GM06990 (cell line): ENCODE measurements around the gene EXOC2.

Source experiments
- DNase-seq: peaks from one replicate; pipeline ENCODE4 v3.0.0-alpha.2; 2011; ENCODE audit not compliant: insufficient read length; ENCODE audit errors: extremely low read depth
- H3K27me3 ChIP-seq: replicated peaks from 2 replicates; pipeline ENCODE4 v1.6.0; 2011; ENCODE audit warnings: low read length; ENCODE audit not compliant: control insufficient read depth, insufficient read depth
- H3K36me3 ChIP-seq: 2 replicates; pipeline ENCODE4 v1.5.1; 2011; ENCODE audit warnings: low read length; ENCODE audit not compliant: control insufficient read depth, insufficient read depth
- H3K4me3 ChIP-seq: replicated peaks from 2 replicates; pipeline ENCODE4 v1.5.1; 2011; ENCODE audit warnings: low read depth, mild to moderate bottlenecking, control low read depth, low read length
- TF ChIP-seq, protein P1 (sequence below): IDR thresholded peaks from 2 replicates; pipeline ENCODE4 v1.5.1; 2011; ENCODE audit warnings: low read length, control low read depth, mild to moderate bottlenecking, inconsistent platforms; ENCODE audit not compliant: insufficient read depth, poor library complexity, severe bottlenecking

Gene EXOC2

GRCh38 chr6:470051-470900 is 222.7 kb downstream of the EXOC2 start:
- no peaks in the 10 kb centered on the region; the same call in none of the 2 replicates for H3K27me3 ChIP-seq

GRCh38 chr6:467671-468082 is 225.3 kb downstream of the EXOC2 start:
- DNase-seq, result no peak
- Histone ChIP-seq H3K36me3 (no peaks in the 10 kb centered on the region), H3K4me3 (no peak overlapping the region)

More at GRCh38 chr6:470051-470900, 222.7 kb downstream of the EXOC2 start:
- TF ChIP-seq, protein P1, sequence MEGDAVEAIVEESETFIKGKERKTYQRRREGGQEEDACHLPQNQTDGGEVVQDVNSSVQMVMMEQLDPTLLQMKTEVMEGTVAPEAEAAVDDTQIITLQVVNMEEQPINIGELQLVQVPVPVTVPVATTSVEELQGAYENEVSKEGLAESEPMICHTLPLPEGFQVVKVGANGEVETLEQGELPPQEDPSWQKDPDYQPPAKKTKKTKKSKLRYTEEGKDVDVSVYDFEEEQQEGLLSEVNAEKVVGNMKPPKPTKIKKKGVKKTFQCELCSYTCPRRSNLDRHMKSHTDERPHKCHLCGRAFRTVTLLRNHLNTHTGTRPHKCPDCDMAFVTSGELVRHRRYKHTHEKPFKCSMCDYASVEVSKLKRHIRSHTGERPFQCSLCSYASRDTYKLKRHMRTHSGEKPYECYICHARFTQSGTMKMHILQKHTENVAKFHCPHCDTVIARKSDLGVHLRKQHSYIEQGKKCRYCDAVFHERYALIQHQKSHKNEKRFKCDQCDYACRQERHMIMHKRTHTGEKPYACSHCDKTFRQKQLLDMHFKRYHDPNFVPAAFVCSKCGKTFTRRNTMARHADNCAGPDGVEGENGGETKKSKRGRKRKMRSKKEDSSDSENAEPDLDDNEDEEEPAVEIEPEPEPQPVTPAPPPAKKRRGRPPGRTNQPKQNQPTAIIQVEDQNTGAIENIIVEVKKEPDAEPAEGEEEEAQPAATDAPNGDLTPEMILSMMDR, result no peak
- DNase-seq, result no peak
- H3K4me3 ChIP-seq, result no peak overlapping the region
- H3K36me3 ChIP-seq, result no peaks in the 10 kb centered on the region

DNA sequence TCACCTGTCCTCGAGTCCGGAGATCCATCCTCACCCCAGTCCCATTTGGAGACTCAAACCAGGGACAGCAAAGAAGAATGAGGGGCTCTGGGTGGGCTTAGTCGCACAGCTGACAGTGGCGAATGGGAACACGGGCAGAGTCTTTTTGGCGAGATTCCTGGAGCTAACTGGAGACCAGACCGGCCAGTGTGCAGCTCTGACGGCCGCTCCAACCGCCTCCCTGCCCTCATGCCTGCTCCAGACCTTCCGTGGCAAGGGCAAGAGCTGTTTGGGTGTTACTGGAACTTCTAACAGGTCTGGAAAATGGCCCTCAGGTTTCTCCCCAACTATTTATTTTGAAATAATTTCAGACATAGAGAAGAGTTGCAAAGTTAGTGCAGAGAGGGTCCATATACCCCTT is 225.8 kb downstream of the EXOC2 start:
- TF ChIP-seq, protein P1, result no peak
- no peak for DNase-seq
- Histone ChIP-seq H3K27me3 (peaks cover 1% of the 10 kb centered on the region), H3K4me3 (no peak overlapping the region), H3K36me3 (no peaks in the 10 kb centered on the region)

More at GRCh38 chr6:467671-468082, 225.3 kb downstream of the EXOC2 start:
- TF ChIP-seq, protein P1, result no peak
- peaks cover 1% of the 10 kb centered on the region for H3K27me3 ChIP-seq

DNA sequence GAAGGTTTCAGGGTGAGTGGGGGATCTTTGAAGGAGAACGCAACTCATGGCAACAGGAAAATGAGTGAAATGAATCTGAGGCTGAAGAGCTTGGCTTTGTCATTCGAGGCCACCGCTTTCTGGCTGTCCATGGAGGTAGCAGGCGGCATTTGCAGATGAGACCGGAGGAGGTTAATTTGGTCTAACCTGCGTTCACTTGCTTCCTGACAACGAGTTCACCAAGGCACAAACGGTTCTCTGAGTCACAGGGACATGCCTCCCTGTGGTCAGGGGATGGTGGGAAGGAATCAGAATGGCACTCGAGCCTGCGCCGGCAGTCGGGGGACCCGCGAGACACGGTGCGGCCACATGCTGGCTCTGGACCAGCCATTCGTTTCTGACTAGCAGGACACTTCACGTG is 226.4 kb downstream of the EXOC2 start:
- Histone ChIP-seq H3K4me3 (no peak overlapping the region), H3K27me3 (peaks cover 1% of the 10 kb centered on the region), H3K36me3 (no peaks in the 10 kb centered on the region)
- no peak for DNase-seq
- TF ChIP-seq, protein P1, result no peak

DNA sequence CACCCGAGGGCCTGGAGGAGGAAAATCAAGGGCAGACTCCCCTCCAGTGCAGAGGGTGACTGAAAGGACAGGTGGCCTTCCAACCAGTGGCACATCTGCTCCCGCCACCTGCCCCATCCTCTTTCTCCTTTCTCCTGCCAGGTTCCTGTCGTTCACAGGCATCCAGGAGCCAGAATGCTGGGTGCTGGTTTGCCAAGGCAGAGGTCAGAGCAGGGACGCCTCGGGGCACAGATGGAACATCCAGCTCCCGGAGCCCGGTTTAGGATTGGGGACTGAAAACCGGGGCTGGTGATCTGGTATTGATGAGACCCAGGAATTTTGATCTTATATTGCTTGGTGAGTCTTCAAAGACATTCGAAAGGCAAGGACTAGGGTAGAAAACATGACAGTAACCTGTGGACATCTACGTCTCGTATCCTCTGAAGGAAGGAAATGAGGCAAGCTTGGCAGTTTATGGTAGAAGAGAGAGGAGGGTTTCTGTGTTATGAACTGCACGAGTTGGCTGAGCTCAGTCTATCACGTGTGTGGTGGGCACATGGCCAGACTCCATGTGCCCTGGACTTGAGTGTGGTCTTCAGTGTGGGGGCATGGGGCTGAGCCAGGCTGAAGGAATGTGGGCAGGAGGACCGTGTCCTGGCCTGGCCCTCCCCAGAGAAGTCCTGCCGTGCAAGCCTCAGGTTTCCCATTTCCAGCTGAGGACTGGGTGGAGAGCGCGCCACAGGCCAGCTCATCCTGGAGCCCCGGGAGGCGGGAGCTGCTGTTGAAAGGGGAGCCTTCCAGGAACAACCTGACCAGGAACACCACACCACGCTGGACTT is 227.2 kb downstream of the EXOC2 start:
- H3K36me3 ChIP-seq, result no peaks in the 10 kb centered on the region

More for the DNA sequence above, 227.2 kb downstream of the EXOC2 start:
- TF ChIP-seq, protein P1, result no peak
- DNase-seq, result no peak
- no peak overlapping the region for H3K4me3 ChIP-seq
- peaks cover 1% of the 10 kb centered on the region for H3K27me3 ChIP-seq
